ENCODE measurements around the gene CTNND1.

DNA sequence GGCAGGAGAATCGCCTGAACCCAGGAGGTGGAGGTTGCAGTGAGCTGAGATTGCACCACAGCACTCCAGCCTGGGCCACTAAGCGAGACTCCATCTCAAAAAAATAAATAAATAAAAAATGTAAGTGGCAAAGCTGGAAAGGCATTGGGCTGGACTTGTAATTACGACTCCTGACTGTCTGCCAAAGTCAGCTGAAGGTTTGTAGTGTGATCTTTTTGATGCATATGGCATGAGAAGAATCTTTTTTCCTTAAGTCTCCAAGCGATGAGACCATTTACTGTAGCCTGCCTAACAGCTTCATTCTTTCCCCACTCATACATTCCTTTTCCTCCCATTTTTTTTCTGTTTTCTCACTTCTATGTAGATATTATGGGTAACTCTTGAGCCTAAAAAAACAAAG is 24.8 kb downstream of the CTNND1 start:
- TF ChIP-seq ELF4 (IDR thresholded peaks at IDR 0.05) (no peak), FOXK2 (IDR thresholded peaks at IDR 0.05) (no peak), ARNT (IDR thresholded peaks at IDR 0.05) (no peak), BHLHE40 (IDR thresholded peaks at IDR 0.05; ENCODE audit: borderline replicate concordance) (no peak), TARDBP (IDR thresholded peaks at IDR 0.05) (no peak), SUZ12 (IDR thresholded peaks at IDR 0.05) (no peak), FOXM1 (IDR thresholded peaks at IDR 0.05; ENCODE audit: borderline replicate concordance) (no peak), NFRKB (IDR thresholded peaks at IDR 0.05) (no peak), ZNF384 (IDR thresholded peaks at IDR 0.05) (no peak), SP1 (IDR thresholded peaks at IDR 0.05) (no peak), HDGF (IDR thresholded peaks at IDR 0.05; ENCODE audit: borderline replicate concordance) (no peak), FOXA1 (IDR thresholded peaks at IDR 0.05) (no peak)
- TF ChIP-seq, protein P1, sequence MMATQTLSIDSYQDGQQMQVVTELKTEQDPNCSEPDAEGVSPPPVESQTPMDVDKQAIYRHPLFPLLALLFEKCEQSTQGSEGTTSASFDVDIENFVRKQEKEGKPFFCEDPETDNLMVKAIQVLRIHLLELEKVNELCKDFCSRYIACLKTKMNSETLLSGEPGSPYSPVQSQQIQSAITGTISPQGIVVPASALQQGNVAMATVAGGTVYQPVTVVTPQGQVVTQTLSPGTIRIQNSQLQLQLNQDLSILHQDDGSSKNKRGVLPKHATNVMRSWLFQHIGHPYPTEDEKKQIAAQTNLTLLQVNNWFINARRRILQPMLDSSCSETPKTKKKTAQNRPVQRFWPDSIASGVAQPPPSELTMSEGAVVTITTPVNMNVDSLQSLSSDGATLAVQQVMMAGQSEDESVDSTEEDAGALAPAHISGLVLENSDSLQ (IDR thresholded peaks at IDR 0.05) = no peak
